Activated naive CD4-positive, alpha-beta T cell treated with anti-CD3 and anti-CD28 coated beads, Interleukin-2, amount 50 U/mL, for 24 hours (primary cell): ENCODE data around the gene IL1R1.

Source experiments
- H3K27ac Mint-ChIP-seq: one replicate; pipeline ENCODE4 v1.8.0; 2021; ENCODE audit warnings: mild to moderate bottlenecking, mixed read lengths
- H3K27me3 Mint-ChIP-seq: one replicate; pipeline ENCODE4 v1.8.0; 2021; ENCODE audit warnings: mixed read lengths
- H3K36me3 Mint-ChIP-seq: one replicate; pipeline ENCODE4 v1.8.0; 2021; ENCODE audit warnings: mixed read lengths
- H3K4me1 Mint-ChIP-seq: one replicate; pipeline ENCODE4 v1.8.0; 2021; ENCODE audit warnings: mixed read lengths
- H3K4me3 Mint-ChIP-seq: one replicate; pipeline ENCODE4 v1.8.0; 2021; ENCODE audit warnings: mild to moderate bottlenecking, mixed read lengths
- H3K9me3 Mint-ChIP-seq: one replicate; pipeline ENCODE4 v1.8.0; 2021; ENCODE audit warnings: mixed read lengths

The IL1R1 gene

DNA sequence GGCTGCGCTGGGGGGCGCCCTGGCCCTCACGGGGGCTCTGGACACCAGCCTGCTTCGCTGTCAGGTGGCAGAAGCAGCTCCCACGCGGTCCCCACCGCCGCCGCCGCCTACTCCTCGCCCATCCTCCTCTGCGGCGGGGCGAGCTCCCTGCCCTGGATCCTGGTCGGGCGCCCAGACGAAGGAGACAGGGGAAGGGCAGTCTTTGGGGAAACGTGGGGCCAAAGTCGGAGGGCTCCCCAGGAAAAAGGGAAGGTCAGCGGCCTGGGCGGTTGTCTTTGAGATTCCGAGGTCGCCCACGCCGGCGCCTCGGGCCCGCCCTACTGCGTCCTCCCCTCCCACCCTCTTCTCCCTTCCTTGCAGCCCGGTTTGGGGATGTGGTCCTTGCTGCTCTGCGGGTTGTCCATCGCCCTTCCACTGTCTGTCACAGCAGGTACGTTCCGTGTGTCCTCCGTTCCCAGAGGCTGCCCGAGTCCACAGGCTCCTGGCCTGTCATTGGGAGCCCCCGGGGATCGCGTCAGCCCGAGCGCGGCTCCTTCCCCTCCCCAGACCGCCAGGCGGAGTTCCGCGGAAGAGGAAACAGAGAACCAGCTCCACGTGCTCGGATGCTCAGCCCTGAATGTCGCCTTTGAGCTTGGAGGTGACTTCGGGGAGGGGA lies 45.1 kb downstream of the IL1R1 start:
- Mint-ChIP-seq H3K27ac (peak overlapping the region; percentile 96), H3K9me3 (no peaks in the 10 kb centered on the region), H3K36me3 (no peaks in the 10 kb centered on the region), H3K4me1 (peaks cover 23% of the 10 kb centered on the region), H3K27me3 (peaks cover 3% of the 10 kb centered on the region), H3K4me3 (peak overlapping the region; percentile 85)

DNA sequence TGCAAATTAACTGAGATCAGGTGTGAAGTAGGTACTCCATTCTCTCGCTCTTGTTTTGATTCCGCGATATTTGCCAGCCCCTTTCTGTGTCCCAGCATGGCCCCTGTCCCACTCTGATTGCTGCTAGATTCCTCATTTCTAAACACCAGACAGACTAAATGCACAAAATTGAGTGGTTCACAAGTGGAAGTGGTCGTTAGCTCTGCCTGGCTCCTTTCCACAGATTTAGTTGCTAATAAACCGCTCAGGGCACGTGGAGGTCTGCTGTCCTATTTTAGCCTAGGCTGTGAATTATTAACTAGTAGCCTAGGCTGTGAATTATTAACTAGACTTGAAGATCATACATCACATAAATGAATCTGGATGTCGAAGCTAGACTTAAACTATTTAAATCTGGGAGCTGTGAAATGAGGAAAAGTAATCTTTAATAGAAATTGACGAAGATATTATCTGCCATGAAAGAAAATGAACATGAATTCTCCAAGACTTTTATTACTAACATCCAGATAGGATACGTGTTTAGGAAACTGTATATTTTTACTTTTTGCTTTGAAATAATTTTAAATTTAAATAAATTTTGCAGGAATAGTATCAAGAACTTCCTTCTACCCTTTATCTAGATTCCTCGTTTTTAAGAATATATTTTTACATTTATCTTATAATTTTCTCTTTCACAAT lies 48.0 kb downstream of the IL1R1 start:
- Mint-ChIP-seq H3K27ac (peak overlapping the region; percentile 0), H3K36me3 (no peaks in the 10 kb centered on the region), H3K4me1 (peaks cover 17% of the 10 kb centered on the region), H3K4me3 (no peak overlapping the region), H3K27me3 (peaks cover 2% of the 10 kb centered on the region), H3K9me3 (no peaks in the 10 kb centered on the region)

DNA sequence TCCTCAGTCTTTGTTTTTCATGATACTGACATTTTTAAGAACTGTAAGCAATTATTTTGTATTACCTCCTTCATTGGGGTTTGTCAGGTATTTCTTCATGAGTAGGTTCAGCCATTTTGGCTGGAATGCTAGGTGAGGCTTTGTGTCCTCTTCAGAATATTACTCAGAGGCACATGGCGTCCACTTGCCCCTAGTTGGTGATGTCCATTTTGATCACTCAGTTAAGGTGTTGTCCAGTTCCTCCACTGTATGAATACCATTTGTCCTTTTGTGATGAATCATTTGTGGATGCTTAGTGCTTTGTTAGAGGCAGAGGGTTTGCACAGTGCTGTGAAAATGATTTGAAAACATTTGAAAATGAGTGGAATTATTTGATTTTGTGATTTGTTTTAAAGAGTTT lies 49.0 kb downstream of the IL1R1 start:
- H3K27ac Mint-ChIP-seq: no peak overlapping the region
- no peaks in the 10 kb centered on the region for H3K9me3 Mint-ChIP-seq
- H3K4me3 Mint-ChIP-seq: no peak overlapping the region
- H3K4me1 Mint-ChIP-seq: peaks cover 11% of the 10 kb centered on the region
- peaks cover 2% of the 10 kb centered on the region for H3K27me3 Mint-ChIP-seq
- no peaks in the 10 kb centered on the region for H3K36me3 Mint-ChIP-seq

DNA sequence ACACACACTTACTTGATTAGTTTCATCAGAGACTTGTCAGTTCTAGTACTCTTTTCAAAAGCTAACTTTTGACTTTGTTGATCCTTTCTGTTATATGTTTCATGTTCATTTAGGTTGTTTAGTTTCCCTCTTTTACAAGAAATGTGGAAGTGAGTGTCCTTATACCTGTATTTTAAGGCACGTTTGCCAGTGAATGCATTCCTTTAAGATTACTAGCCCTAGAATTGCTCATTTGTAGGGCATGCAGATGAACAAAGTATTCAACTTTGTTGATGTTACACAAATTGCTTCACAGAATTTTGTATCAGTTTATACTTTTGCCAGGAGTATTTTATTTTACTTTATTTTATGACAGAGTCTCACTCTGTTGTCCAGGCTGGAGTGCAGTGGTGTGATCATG lies 50.5 kb downstream of the IL1R1 start:
- Mint-ChIP-seq H3K27me3 (peaks cover 2% of the 10 kb centered on the region), H3K4me3 (no peak overlapping the region)

DNA sequence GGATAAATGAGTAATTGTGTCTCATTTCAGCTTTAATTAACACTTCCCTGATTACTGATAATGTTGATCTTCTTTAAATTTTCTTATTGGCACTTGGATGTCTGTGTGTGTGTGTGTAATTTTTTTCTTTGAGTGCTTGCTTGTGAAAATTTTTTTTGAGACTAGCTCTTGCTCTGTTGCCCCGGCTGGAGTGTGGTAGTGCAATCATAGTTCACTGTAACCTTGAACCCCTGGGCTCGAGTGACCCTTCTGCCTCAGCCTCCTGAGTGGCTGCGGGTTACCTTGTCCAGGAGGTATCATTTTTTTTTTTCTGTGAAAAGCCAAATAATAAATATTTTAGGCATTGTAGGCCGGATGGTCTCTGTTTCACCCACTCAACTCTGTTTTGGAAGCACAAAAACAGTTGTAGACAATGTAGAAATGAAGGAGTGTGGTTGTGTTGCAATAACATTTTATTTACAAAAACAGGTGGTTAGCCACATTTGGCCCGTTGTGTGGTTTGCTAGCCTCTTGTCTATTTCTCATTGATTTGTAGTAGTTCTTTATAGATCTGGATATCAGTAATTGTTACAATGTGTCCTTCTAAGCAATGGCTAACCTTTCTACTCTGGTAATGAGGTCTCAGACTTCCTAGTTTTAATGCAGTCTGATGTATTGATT lies 52.2 kb downstream of the IL1R1 start:
- H3K27me3 Mint-ChIP-seq: no peaks in the 10 kb centered on the region
- no peak overlapping the region for H3K4me3 Mint-ChIP-seq
- H3K4me1 Mint-ChIP-seq: peaks cover 4% of the 10 kb centered on the region
- no peaks in the 10 kb centered on the region for H3K36me3 Mint-ChIP-seq
- no peak overlapping the region for H3K27ac Mint-ChIP-seq
- H3K9me3 Mint-ChIP-seq: no peaks in the 10 kb centered on the region

More for the DNA sequence above, 50.5 kb downstream of the IL1R1 start:
- Mint-ChIP-seq H3K36me3 (no peaks in the 10 kb centered on the region), H3K4me1 (peaks cover under 1% of the 10 kb centered on the region), H3K9me3 (no peaks in the 10 kb centered on the region), H3K27ac (no peak overlapping the region)

DNA sequence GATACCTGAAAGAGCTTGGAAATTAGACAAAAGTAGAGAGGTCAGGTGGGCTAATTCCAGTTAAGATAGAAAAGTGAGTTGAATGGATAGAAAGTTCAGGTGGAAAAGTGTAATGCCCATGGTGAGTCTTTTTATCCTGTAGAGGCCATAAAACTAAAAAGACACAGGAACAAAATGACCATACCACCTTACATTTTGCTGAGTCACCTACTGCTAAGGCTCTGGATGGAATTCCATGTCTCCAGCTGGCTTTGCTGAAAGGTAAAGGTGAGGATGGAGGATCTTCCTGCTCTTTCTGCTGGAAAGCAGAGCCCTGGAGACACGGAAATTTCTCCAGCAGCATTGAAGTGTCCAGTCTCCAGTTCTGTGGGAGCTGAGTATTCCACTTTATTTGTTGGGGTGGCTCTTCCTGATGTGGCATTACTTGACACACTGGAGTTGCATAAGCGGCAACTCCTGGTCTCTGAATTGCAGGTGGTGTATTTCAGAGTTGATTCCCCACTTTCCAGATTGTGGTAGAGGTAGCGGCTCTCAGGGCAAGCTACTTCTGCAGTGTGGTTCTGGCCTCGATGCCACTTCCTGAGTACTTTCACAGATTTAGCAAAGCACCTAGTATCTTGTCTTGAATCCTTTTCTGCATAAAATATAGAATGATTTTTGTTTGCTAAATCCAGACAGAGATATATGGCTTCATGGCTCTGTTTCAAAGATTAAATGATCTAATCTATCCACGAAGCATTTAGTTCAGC lies 55.0 kb downstream of the IL1R1 start:
- Mint-ChIP-seq H3K27me3 (no peaks in the 10 kb centered on the region), H3K36me3 (no peaks in the 10 kb centered on the region)

DNA sequence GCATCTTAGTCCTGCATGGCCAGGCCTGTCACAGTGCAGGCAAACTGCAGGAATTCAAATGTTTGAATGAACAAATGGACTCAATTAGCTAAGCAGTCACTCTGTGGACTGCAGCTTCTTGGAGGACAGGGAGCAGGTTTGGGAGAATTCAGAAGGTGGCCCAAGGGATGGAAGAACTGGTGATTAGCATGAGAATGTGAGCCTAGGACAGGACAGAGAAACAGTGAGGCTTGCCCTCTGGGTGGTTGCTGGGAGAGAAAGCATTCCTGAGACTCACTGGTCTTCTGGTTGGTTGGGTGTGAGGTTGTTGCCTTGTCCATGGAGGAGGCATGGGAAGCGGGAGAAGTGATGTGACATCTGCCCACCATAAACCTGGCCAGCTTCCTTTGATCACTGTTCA lies 58.0 kb downstream of the IL1R1 start:
- Mint-ChIP-seq H3K4me3 (no peak overlapping the region), H3K9me3 (no peaks in the 10 kb centered on the region), H3K27me3 (no peaks in the 10 kb centered on the region), H3K36me3 (no peaks in the 10 kb centered on the region), H3K27ac (no peak overlapping the region), H3K4me1 (peaks cover 4% of the 10 kb centered on the region)

More for the DNA sequence above, 55.0 kb downstream of the IL1R1 start:
- Mint-ChIP-seq H3K4me3 (no peak overlapping the region), H3K9me3 (no peaks in the 10 kb centered on the region), H3K4me1 (peaks cover 4% of the 10 kb centered on the region), H3K27ac (peak overlapping the region; percentile 30)

DNA sequence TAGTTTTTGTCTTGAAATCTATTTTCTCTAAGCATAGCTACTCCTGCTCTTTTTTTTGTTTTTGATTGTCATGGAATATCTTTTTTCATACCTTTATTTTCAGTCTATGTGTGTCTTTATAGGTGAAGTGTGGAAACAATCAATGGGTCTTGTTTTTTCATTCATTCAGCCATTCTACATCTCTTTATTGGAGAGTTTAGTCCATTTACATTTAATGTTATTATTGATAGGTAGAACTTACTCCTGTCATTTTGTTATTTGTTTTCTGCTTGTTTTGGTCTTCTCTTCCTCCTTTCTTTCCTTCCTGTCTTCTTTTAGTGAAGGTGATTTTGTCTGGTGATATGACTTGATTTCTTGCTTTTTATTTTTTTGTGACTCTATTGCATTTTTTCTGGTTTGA lies 62.1 kb downstream of the IL1R1 start:
- Mint-ChIP-seq H3K27ac (no peak overlapping the region), H3K36me3 (no peaks in the 10 kb centered on the region), H3K4me1 (no peaks in the 10 kb centered on the region), H3K4me3 (no peak overlapping the region), H3K27me3 (no peaks in the 10 kb centered on the region), H3K9me3 (no peaks in the 10 kb centered on the region)

DNA sequence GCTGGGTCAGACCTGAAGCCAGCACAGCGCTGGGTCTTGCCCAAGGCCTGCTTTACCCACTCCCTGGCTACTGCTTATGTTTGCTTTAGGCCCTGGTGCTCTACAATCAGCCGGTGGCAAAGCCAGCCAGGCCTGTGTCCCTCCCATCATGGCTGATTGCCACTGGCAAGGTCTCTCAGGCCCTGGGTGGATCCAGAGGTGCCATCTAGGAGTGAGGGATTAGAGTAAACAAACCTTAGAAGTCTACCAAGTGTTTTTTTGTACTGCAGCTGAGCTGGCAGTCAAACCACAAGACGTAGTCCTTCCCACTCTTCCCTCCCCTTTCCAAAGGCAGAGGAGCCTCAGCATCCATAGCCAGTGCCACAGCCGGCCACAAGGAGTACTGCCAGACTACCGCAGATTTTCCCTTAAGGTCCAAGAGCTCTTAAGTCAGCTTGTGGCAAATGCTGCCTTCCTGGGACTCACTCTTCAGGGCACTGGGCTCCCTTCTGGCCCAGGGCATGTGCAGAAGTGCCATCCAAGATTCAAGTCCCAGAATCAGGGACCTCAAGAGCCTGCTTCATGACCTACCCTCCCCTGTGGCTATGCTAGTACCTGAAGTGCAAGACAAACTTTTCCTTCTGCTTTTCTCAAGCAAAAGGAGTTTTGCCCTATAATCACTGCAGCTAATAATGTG lies 64.3 kb downstream of the IL1R1 start:
- H3K27me3 Mint-ChIP-seq: no peaks in the 10 kb centered on the region
- no peaks in the 10 kb centered on the region for H3K9me3 Mint-ChIP-seq
- H3K4me1 Mint-ChIP-seq: no peaks in the 10 kb centered on the region
- no peak overlapping the region for H3K27ac Mint-ChIP-seq
- no peaks in the 10 kb centered on the region for H3K36me3 Mint-ChIP-seq
- no peak overlapping the region for H3K4me3 Mint-ChIP-seq

DNA sequence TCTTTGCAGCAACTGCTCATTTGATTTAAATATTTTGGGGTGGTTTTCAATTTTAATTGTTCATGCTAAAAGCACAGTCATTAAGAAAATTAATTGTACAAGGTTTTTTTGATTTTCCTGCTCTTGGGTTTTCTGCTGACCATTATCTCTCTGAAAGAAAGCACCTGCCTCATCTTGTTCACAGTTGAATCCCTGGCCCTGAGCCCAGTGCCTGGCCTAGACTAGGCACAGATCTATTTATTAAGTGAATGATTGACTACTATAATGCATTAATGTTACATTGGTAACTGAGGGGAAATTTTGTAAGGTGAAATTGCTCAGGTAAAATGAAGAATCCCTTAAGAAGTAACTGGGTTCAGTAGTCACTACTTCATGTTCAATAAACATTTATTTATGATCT lies 66.2 kb downstream of the IL1R1 start:
- Mint-ChIP-seq H3K4me1 (no peaks in the 10 kb centered on the region), H3K27me3 (no peaks in the 10 kb centered on the region), H3K36me3 (no peaks in the 10 kb centered on the region), H3K9me3 (no peaks in the 10 kb centered on the region), H3K27ac (no peak overlapping the region), H3K4me3 (no peak overlapping the region)

DNA sequence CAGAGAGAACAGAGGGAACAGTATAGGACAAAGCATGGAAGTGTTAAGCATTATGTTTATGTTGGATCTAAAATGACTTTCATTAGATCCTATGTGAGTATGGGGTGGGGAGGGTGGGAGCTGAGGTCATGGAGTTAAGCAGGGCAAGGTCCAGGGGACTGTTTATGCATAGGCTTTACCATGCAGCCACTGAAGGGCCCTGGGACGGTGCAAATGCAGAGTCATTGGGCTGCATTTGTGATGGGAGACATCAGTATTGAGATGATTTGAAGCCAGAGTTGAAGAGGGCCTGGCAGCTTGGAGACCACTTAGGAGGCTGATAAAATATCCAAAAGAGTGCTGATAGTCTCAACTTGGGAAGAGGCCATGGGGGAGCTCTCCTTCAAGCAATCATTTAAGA lies 66.9 kb downstream of the IL1R1 start:
- H3K4me3 Mint-ChIP-seq: no peak overlapping the region
- no peaks in the 10 kb centered on the region for H3K9me3 Mint-ChIP-seq
- no peaks in the 10 kb centered on the region for H3K27me3 Mint-ChIP-seq
- H3K27ac Mint-ChIP-seq: no peak overlapping the region
- H3K4me1 Mint-ChIP-seq: no peaks in the 10 kb centered on the region
- H3K36me3 Mint-ChIP-seq: no peaks in the 10 kb centered on the region

DNA sequence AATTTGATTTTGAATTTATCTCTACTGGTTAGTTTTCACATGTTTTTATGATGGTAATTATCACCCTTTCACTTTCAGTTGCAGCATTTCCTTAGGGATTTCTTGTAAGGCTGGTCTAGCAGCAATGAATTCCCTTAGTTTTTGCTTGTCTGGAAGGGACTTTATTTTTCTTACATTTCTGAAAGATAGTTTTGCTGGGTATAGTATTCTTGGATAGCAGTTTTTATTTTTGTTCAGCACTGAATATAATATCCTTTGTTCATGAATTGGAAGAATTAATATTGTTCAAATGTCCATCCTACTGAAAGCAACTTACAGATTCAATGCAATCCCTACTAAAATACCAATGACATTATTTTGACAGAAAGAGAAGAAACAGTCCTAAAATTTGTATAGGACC lies 74.5 kb downstream of the IL1R1 start:
- Mint-ChIP-seq H3K4me1 (peaks cover 16% of the 10 kb centered on the region), H3K4me3 (no peak overlapping the region), H3K27me3 (no peaks in the 10 kb centered on the region), H3K36me3 (peaks cover 9% of the 10 kb centered on the region), H3K9me3 (no peaks in the 10 kb centered on the region), H3K27ac (no peak overlapping the region)

DNA sequence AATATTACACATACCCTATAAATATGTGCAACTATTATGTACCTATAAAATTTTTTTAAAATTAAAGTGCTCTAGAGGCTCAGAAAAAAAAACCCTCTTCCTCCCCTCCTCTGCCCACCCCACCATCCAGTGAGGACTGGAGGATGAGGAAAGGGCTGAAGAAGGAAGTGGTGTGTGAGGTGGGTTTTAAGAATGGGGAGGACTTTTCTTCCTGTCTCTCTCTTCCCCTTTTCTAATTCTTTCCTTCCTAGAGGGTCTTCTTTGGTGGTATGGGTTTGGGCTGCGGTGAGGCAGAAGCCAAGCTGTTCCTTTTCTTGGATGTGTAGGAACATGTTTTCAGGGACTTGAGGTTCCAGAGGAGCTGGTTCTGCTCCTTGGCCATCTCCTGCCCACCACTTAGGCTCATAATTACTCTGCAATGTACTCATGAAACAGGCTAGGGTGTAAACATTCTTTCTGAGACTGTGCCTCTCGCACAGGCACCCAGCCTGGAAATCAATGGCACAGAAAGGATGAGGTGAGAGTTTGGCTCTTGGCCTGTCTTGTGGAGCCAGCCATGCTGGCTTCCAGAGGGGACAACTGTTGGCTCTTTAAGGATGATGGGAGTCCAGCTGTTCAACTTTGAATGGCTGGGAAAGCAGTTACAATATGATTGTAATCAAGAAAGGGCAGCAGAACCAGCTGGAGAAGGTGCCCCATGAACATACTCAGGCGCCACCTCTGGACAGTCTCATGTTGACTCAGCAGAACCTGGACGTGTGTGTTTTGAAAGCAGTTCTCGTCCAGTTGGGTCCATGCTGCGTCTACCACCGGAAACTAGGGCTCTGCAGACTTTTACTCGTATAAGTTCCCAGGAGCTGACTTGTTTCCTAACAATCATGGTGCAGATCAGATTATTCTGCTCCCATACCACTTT lies 82.5 kb downstream of the IL1R1 start:
- peaks cover 37% of the 10 kb centered on the region for H3K4me1 Mint-ChIP-seq

DNA sequence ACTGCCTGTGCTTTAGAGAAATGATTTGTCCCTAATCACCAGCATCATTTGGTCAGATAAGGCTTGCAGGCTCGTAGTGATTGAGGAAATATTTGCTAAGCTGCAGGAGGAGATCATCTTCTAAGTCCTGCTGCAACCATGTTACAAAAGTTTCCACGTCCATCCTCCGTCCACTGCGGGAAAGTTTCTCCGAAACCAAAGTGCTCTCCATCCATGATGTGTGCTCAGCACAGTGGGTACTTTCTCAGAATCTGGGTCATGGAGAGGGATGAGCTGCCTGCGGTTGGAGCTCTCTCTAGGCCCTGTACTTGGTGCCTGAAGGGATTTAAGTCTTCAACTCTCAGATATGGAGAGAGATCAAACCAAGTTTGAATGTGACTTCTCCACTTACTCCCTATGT lies 83.6 kb downstream of the IL1R1 start:
- peak overlapping the region; percentile 3 for H3K4me3 Mint-ChIP-seq
- peaks cover 37% of the 10 kb centered on the region for H3K4me1 Mint-ChIP-seq
- H3K36me3 Mint-ChIP-seq: peaks cover 2% of the 10 kb centered on the region
- H3K27ac Mint-ChIP-seq: peak overlapping the region; percentile 87
- H3K9me3 Mint-ChIP-seq: no peaks in the 10 kb centered on the region
- no peaks in the 10 kb centered on the region for H3K27me3 Mint-ChIP-seq

More for the DNA sequence above, 82.5 kb downstream of the IL1R1 start:
- H3K27ac Mint-ChIP-seq: no peak overlapping the region
- no peaks in the 10 kb centered on the region for H3K9me3 Mint-ChIP-seq
- peaks cover 2% of the 10 kb centered on the region for H3K36me3 Mint-ChIP-seq
- no peaks in the 10 kb centered on the region for H3K27me3 Mint-ChIP-seq
- no peak overlapping the region for H3K4me3 Mint-ChIP-seq
